GM18505 (cell line): Measurements from ENCODE around the gene TMEM202.
"Not testable (repeated sequence)": the region's sequence is repeated elsewhere in the genome, so short reads cannot be mapped to it uniquely, and the experiment has no call there.

Experiments
- ATAC-seq: cut with Tn5 transposase; IDR thresholded peaks from one replicate; pipeline ENCODE4 v1.9.1; 2021; ENCODE audit not compliant: unreplicated experiment
- POLR2A ChIP-seq: IDR thresholded peaks from 4 replicates; pipeline ENCODE4 v1.6.1; 2011; ENCODE audit warnings: borderline replicate concordance; ENCODE audit not compliant: insufficient read depth, insufficient read length; ENCODE audit errors: extremely low read depth

Gene TMEM202

GRCh38 chr15:72379856-72380430 lies 18.2 kb upstream of the TMEM202 start:
- no peak for TF ChIP-seq POLR2A

DNA sequence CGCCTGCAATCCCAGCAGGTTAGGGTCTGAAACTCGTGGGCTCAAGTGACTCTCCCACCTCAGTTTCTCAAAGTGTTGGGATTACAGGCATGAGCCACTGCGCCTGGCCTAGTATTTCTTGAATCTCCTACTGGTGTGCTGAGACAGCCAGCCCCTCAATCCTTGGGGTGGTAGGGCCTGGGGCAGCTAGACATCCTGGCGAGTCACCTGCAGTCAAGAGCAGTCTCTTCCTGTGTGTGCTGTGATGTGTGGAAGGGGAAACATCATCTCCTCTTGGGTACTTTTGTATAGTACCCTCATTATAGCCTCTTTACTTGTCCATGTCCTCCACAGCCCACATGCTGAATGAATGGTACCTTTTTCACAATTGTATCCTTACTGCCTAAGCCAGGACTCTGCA lies 17.4 kb upstream of the TMEM202 start:
- no peak for TF ChIP-seq POLR2A
- ATAC-seq = no peak

More at GRCh38 chr15:72379856-72380430, 18.2 kb upstream of the TMEM202 start:
- ATAC-seq = no peak

DNA sequence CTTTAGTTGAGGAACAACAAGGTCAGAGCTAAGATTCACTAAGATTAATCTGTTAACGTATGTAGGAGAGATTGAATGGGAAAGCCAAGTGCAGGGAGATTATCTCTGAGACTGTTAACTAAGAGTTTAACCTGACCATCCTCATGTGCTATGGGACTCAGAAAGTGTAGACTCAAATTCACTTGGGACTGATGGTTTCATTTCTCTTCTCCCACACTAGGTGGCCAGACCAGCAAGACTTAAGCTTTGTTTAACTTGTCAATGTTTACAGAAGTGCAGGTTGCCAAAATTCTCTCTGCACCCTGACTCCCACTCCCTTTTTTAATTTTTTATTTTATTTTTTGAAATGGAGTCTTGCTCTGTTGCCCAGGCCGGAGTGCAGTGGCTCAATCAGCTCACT lies 16.0 kb upstream of the TMEM202 start:
- no peak for ATAC-seq
- no peak for TF ChIP-seq POLR2A

- TF ChIP-seq POLR2A = no peak
- no peak for ATAC-seq
Observed at GRCh38 chr15:72387741-72388140, 10.4 kb upstream of the TMEM202 start.

DNA sequence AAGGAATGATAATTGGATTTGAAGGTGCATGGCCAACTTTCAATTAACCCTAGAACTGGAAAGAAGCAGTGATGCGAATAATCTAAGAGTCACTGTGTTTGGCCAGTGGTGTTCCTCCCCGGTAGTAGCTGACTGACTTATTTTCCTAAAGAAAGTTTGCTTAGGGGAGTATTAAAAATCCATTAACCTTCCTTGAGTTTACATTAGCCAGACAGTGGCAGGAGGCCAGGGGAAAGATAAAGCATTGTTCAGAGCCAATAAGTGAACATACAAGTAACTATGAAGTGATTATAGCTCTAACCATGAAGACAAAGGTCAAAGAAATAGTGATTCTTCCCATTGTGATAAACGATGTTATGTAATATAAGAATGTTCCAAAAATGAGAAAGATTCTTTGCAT lies 8.9 kb upstream of the TMEM202 start:
- ATAC-seq = no peak
- TF ChIP-seq POLR2A = no peak

DNA sequence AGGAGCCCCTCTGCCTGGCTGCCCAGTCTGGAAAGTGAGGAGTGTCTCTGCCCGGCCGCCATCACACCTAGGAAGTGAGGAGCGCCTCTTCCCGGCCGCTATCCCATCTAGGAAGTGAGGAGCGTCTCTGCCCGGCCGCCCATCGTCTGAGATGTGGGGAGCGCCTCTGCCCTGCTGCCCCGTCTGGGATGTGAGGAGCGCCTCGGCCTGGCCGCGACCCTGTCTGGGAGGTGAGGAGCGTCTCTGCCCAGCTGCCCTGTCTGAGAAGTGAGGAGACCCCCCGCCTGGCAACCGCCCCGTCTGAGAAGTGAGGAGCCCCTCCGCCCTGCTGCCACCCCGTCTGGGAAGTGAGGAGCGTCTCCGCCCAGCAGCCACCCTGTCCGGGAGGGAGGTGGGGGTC lies 1.8 kb upstream of the TMEM202 start:
- not testable (repeated sequence) for ATAC-seq

GRCh38 chr15:72398648-72399047 lies 543 bp downstream of the TMEM202 start:
- no peak for TF ChIP-seq POLR2A
- ATAC-seq = no peak

GRCh38 chr15:72402726-72403125 lies 4.6 kb downstream of the TMEM202 start:
- TF ChIP-seq POLR2A = no peak
- no peak for ATAC-seq

GRCh38 chr15:72404356-72404755 lies 6.3 kb downstream of the TMEM202 start:
- no peak for ATAC-seq
- no peak for TF ChIP-seq POLR2A

DNA sequence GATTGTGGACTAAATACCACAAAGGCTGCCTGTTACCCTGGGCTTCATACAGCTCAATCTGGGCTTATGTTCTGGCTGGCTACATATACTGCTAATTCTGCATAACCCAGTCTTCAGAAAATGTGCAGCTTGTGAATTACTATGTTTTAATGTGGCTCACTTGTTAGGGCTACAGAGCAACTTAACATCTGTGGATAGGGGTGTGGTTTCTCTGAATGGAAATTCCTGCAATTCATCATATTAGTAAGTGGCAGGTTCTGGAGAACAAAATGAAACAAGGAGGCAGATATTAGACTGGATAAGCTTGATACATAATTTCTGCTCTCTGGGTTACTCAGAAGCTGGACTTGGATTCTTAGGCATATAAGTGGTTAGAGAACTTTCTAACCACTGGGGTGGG lies 6.7 kb downstream of the TMEM202 start:
- no peak for TF ChIP-seq POLR2A
- ATAC-seq = no peak

- no peak for TF ChIP-seq POLR2A
Observed at GRCh38 chr15:72406936-72407335, 8.8 kb downstream of the TMEM202 start.

DNA sequence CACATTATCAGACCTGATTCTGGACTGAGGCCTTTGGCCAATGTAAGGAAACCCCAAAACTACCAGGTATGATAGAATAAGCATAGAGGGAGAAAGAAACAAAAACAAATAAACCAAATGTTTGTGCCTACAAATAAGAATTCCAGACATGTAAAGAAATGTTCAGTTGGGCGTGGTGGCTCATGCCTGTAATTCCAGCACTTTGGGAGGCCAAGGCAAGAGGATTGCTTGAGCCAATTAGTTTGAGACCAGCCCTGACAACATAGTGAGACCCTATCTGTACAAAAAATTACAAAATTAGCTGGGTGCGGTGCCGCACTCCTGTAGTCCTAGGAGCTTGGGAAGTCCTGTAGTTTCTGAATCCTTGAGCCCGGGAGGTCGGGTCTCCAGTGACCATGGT lies 13.0 kb downstream of the TMEM202 start:
- no peak for TF ChIP-seq POLR2A
- no peak for ATAC-seq

More at GRCh38 chr15:72406936-72407335, 8.8 kb downstream of the TMEM202 start:
- no peak for ATAC-seq

DNA sequence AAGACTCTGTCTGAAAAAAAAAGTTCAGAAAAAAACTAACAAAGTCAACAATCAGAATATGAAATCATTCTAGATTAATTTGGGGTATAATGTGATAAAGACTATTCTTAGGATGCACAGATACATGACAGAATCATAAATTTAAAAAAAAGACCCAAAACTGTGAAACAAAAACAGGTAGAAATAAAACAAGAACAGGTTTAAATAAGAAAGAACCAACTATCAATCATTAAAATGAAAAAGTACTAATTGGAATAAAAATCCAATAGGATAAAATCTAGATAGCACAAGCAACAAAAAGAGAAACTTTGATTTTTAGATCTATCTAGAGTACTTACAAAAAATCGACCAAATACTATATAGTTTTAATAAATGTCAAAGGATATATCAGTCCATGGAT lies 13.4 kb downstream of the TMEM202 start:
- no peak for TF ChIP-seq POLR2A
- ATAC-seq = no peak

GRCh38 chr15:72413337-72413736 lies 15.2 kb downstream of the TMEM202 start:
- ATAC-seq = not testable (repeated sequence)

DNA sequence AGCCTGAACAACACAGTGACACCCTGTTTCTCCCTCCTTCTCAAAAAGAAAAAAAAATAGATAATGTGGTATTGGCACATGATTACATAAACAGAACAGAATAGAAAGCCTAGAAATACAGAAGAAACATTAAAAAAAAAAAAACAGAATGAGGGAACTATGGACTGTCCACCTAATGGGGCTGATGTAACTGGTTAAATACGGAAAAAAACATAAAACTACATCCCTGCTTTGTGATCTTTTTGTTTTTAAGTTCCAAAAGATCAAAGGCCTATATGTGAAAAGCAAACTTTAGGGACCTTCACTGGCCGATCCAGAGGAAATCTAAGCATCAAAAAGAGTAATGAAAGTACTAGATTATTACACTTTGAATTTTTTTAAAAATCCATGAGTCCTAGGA lies 17.2 kb downstream of the TMEM202 start:
- ATAC-seq = no peak
- TF ChIP-seq POLR2A = no peak

DNA sequence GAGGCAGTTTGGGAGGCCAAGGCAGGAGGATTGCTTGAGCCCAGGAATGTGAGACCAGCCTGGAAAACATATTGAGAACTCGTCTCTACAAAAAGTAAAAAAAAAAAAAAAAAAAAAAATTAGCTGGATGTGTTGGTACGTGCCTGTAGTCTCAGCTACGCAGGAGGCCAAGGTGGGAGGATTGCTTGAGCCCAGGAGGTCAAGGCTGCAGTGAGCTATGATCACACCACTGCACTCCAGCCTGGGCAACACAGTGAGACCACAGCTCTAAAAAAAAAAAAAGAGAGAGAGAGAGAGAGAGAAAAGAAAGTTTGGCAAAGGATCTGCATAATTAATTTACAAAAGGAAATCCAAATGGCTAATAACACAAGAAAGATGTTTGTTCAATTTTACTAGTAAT lies 21.7 kb downstream of the TMEM202 start:
- not testable (repeated sequence) for ATAC-seq
